GM13976 (cell line): Measurements from ENCODE around the gene SLC43A1.
"Not testable (repeated sequence)": the region's sequence is repeated elsewhere in the genome, so short reads cannot be mapped to it uniquely, and the experiment has no call there.

Experiments used
- DNase-seq: peaks from one replicate; pipeline ENCODE4 v3.0.0; 2012; ENCODE audit warnings: low spot score
- in situ Hi-C: fragments of 300-500 bp; cut with MboI; formaldehyde crosslinking; loops from one replicate; pipeline ENCODE4 v1.12.0; 2022; ENCODE audit warnings: low sequenced_read_pairs, mixed read lengths, inconsistent platforms; ENCODE audit not compliant: unreplicated experiment
- TF ChIP-seq, protein P1 (sequence below): IDR thresholded peaks from 2 replicates; pipeline ENCODE4 v1.5.1; 2012; ENCODE audit warnings: borderline replicate concordance, mild to moderate bottlenecking; ENCODE audit not compliant: insufficient read depth; ENCODE audit errors: extremely low read depth, missing control alignments, control extremely low read depth

Gene SLC43A1

GRCh38 chr11:57446055-57446454 is 69.4 kb downstream of the SLC43A1 start:
- TF ChIP-seq, protein P1, sequence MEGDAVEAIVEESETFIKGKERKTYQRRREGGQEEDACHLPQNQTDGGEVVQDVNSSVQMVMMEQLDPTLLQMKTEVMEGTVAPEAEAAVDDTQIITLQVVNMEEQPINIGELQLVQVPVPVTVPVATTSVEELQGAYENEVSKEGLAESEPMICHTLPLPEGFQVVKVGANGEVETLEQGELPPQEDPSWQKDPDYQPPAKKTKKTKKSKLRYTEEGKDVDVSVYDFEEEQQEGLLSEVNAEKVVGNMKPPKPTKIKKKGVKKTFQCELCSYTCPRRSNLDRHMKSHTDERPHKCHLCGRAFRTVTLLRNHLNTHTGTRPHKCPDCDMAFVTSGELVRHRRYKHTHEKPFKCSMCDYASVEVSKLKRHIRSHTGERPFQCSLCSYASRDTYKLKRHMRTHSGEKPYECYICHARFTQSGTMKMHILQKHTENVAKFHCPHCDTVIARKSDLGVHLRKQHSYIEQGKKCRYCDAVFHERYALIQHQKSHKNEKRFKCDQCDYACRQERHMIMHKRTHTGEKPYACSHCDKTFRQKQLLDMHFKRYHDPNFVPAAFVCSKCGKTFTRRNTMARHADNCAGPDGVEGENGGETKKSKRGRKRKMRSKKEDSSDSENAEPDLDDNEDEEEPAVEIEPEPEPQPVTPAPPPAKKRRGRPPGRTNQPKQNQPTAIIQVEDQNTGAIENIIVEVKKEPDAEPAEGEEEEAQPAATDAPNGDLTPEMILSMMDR, result no peak
- in situ Hi-C loops, result no loop called here
- no peak for DNase-seq

DNA sequence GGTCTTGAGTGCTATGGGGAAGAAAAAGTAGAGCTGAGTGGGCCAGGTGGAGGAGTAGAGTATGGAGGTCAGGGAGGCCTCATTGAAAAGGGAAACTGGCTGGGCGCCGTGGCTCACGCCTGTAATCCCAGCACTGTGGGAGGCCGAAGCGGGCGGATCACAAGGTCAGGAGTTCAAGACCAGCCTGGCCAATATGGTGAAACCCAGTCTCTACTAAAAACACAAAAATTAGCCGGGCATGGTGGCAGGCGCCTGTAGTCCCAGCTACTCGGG is 70.4 kb downstream of the SLC43A1 start:
- DNase-seq, in situ Hi-C loops: not testable (repeated sequence)

GRCh38 chr11:57444362-57445121 is 71.0 kb downstream of the SLC43A1 start:
- TF ChIP-seq, protein P1, result no peak
- in situ Hi-C loops, result no loop called here
- DNase-seq, result no peak

- TF ChIP-seq, protein P1, result no peak
- DNase-seq, result no peak
- in situ Hi-C loops, result no loop called here
These were observed 74.6 kb downstream of the SLC43A1 start for GRCh38 chr11:57440744-57441414.

DNA sequence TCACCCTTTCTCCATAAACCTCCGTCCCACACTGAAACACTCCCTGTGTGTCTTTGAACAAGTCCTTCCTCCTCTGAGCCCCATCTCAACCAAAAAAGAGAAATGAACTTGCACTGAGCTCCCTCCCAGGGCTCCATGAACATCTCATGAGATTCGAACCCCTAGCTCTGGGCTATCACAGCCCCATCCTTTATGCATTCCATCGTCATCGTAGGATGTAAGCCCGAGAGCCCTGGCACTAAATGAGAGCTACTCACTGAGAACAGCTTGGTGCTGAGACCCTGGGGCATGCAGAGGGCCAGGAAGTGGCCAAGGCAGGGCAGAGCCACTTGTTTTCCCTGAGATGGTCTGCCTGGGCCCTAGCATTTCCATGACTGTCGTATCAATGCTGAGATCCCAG is 75.7 kb downstream of the SLC43A1 start:
- in situ Hi-C loops, result no loop called here
- TF ChIP-seq, protein P1, result no peak
- DNase-seq, result no peak

DNA sequence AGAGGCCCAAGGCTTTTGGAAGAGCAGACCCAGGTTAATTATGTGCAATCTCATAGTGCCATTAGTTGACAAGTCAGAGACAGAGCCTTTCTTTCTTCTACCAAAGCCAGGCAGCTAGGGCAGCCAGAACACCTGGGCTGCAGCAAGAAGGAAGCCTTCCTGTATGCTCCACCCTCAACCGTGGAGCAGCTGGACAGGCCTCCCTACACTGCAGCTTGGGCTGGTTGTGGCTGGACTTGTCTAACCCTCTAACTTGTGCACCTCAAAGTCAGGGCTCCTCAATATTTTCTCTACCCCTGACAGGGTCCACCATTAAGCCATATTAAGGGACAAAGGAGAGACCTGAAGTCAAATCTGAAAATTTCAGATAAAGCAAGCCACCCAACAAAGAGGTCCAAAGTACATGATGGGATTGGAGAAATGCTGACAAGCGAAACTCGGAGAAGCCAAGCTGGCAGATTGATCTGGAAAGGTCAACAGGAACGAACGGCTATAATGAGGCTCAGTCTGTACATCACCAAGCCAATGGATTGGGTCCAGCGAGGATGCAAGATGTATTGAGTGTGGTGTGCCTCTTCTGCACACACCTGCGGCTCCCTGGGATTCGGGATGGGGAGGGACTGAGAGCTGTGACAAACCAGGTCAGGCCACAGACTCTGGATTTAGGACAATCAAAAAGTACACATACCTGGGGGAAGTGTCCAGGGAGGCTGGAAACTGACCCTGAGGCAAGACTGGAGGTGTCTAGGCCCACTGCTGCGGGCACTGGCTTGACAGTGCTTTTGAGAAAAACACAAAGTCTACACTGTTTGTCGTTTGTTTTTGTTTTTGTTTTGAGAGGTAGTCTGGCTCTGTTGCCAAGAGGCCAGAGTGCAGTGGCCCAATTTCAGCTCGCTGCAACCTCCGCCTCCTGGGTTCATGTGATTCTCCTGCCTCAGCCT is 76.9 kb downstream of the SLC43A1 start:
- no peak for DNase-seq
- TF ChIP-seq, protein P1, result no peak
- in situ Hi-C loops, result no loop called here
